Measurements from ENCODE around the gene ATXN7L2.
A peak's percentile ranks its signal among the peaks of the same experiment; 100 is the strongest.

Gene ATXN7L2

GRCh38 chr1:109477821-109478220 lies 5.9 kb upstream of the ATXN7L2 start:
- no peak for DNase-seq

DNA sequence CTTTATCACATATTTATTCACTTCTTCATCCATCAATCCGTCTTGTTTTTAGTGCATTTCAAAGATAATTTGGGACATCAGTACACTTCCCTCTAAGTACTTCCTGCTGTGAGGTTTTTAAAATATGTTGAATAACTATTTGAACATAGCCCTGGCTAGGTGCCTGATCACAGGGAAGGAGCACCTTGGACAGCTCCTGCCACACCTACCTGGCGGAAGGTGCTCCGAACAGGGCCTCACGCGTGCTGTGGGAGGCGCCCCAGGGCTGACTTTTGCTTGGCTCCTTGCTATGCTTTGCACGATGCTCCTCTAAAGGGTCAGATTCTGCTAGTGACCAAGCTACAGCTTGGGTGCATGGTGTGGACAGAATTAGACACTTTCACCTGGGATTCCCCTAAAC lies 4.9 kb upstream of the ATXN7L2 start:
- no peak for DNase-seq

- no peak for DNase-seq
Observed at GRCh38 chr1:109479311-109479710, 4.4 kb upstream of the ATXN7L2 start.

DNA sequence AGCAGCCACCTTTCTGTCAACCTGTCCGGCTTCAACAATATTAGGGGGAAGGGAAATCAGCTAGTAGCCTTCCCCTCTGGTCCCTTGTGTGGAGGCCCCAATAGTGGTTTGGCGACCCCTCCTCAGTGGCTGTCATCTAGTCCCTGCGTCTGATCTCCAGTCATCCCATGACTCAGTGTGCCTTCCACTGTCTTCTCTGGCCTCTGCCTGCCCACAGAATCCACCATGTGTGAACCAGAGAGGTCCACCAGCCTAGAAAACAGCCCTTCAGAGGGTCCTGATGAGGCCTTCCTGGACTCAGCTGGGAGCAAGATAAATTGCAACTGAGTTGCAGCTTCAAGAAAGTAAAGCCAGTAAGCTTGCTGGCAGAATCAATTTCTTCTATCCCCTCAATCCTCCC lies 3.8 kb upstream of the ATXN7L2 start:
- no peak for DNase-seq

- DNase-seq = no peak
Observed at GRCh38 chr1:109481646-109482045, 2.1 kb upstream of the ATXN7L2 start.

DNA sequence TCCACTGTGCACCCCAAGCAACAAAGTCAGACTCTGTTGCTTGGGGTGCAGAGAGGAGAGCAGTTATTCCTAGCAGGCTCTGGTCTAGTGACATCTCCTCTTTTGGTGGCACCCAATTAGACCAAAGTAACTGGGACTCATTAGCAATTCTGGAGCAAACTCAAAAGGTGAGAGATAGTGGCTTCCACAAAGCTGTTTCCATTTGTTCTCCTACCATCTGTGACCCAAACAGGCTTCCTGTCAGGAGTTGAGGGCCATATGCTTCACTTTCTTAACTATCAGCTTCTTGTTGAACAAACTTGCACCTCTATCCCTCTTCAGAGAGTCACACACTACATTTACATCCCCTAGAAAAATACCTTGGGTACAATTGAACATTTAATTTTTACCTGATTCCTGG lies 1.5 kb upstream of the ATXN7L2 start:
- no peak for DNase-seq

DNA sequence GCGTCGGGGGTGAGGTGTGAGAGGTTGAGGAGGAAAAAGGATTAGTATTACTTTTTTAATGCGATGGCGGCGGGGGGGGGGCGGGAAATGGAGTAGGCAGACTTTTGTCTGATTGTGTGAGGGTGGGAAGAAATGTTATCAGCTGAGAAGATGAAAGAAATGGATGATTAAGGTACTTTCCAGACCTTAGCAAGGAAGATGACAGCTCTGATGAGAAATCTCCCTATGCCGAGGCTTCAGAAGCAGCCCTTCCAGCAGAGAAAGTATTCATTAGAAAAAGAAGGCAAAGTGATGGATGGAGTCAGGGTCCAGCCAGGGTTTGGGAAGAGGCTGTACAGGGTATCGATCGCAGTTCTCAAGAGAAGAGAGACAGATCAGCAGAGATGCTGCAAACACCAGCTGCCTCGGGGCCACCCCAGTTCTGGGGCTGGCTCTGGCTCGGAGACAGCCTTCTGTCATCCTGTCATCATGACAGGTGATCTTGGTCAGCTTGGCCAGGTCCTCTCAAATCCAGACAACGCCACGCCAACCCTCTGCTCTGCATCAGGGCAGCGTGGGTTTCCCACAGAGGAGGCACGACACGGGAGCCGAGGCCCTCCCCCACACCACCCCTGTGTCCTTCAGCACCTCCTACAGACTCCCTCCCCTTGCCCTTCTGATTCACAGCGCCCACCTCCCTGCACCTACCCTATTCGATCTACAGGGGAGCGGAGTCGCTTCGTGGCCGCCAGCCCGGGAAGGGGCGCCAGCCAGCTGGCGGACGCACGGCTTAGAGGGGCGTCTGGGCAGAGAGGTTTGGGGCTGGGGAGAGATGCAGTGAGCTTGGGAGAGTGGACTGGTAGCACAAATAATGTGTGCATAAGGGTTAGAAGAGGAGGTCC lies 674 bp upstream of the ATXN7L2 start:
- DNase-seq = peak; percentile 67

- no peak for DNase-seq
Observed at GRCh38 chr1:109484519-109484975, 842 bp downstream of the ATXN7L2 start.

DNA sequence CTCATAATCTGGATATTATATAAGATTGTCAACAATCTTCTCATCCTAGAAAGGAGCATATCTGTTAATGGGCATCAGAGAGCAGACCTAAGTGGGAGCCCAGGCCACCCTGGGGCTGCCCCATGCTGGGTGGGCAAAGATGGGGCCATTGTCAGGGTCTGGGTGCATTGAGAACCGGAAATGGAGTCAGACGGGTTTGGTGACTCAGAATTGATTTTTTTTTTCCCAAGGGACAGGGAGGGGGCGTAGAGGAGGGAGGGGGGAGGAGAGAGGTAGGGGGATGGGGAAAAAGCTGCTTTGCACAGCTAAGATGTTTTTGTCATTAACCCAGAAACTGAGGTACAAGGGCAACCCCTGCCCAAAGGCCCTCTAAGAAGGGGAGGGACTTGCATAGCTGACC lies 1.3 kb downstream of the ATXN7L2 start:
- peak; percentile 38 for DNase-seq

DNA sequence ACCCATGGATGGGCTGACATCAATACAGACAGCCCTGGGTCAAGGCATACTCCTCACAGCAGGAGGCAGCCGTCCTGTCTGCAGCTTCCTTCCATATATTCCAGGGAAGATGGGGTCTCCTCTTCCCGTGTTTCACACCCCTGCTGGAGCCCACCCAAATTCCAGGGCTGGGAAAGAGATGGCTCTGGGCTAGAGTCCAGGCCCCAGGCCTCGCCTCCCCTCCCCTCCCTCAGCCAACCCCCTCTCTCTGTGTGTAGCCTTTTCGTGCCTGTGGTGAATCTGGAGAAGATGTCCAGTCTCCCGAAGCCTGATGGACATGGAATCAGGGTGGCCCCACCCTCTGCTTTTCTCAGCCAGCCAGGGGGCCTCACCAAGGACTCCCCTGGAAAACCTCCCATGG lies 3.6 kb downstream of the ATXN7L2 start:
- no peak for DNase-seq

DNA sequence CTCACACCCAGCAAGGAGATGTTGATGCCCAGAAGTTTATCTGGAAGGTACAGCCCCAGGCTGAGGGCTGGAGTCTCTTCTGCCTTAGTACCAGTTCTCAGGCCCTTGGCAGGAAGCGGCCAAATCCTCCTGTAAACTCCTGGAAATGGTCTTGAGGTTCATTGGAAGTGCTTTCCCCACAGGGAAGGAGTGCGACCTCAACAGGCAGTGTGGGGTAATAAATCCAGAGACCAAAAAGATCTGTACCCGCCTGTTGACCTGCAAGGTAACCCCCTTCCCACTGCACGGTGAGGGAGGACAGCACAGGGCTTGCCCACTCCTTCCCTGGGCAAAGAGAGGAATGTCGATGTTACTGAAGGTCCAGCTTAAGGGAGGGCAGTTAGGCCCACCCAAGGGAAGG lies 4.5 kb downstream of the ATXN7L2 start:
- no peak for DNase-seq

DNA sequence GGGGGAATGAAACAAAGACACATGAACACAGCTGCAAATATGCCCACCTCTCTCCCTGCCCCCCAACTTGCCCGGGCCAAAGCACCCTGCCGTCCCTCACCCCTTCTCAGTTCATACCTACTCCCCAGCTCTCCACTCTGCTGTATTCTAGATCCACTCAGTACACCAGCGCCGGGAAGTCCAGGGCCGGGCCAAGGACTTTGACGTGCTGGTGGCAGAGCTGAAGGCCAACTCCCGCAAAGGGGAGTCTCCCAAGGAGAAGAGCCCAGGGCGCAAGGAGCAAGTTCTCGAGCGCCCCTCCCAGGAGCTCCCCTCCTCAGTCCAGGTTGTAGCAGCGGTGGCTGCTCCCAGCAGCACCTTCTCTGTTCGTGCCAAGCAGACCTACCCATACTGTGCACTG lies 5.0 kb downstream of the ATXN7L2 start:
- no peak for DNase-seq

GRCh38 chr1:109490029-109490933 lies 6.6 kb downstream of the ATXN7L2 start:
- peak; percentile 48 for DNase-seq

DNA sequence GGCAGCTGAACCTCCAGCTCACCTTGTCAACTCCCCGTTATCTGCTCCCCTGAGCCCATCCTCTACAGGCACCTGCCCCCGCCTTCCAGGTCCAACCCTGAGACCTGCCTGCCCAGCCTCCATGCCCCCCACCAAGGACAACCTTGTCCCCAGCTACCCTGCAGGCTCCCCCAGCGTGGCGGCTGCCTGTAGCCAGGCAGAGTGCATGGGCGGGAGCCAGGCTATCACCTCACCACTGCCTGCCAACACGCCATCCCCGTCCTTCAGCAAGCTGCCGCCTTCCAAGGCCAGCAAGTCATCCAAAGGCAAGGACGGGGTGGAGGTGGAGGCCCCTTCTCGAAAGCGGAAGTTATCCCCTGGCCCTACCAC lies 7.2 kb downstream of the ATXN7L2 start:
- no peak for DNase-seq

- no peak for DNase-seq
Observed at GRCh38 chr1:109491372-109491771, 7.7 kb downstream of the ATXN7L2 start.

GRCh38 chr1:109492779-109493178 lies 9.1 kb downstream of the ATXN7L2 start:
- no peak for DNase-seq

GRCh38 chr1:109493227-109493626 lies 9.5 kb downstream of the ATXN7L2 start:
- no peak for DNase-seq

GRCh38 chr1:109493805-109494539 lies 10.3 kb downstream of the ATXN7L2 start, which contains the start of gene CYB561D1:
TSS of gene CYB561D1 (plus strand) at chr1:109494094. CDS start at chr1:109494140, 46 bp downstream.
- DNase-seq = peak; percentile 89

DNA sequence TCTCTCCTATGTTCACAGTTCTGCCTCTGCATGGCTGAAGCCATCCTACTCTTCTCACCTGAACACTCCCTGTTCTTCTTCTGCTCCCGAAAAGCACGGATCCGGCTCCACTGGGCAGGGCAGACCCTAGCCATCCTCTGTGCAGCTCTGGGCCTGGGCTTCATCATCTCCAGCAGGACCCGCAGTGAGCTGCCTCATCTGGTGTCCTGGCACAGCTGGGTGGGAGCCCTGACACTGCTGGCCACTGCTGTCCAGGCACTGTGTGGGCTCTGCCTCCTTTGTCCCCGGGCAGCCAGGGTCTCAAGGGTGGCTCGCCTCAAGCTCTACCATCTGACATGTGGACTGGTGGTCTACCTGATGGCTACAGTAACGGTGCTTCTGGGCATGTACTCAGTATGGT lies 12.0 kb downstream of the ATXN7L2 start:
- no peak for DNase-seq

- DNase-seq = no peak
Observed at GRCh38 chr1:109497449-109498160, 13.9 kb downstream of the ATXN7L2 start.

- no peak for DNase-seq
Observed at GRCh38 chr1:109498161-109498801, 14.6 kb downstream of the ATXN7L2 start.

DNA sequence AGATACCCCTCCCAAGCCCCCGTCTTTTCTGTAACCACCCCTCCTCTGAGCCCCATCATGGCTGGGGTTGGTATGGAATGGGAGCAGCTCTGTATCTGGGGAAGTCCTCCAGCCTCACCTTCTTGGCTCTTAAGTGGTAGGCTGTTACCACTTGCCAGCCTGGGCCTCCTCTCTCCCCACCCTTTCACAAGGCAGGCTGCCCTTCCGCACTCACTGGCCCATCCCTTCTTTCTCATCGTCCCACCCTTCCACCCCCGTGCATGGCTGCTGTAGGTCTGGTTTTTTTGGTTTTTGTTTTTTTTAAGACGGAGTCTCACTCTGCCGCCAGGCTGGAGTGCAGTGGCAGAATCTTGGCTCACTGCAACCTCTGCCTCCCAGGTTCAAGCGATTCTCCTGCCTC lies 15.4 kb downstream of the ATXN7L2 start:
- DNase-seq = no peak
